Body of pancreas (tissue), 4 donors: ENCODE measurements around the gene ANO4. TPM values are rescaled to one million over a fixed set of nuclear protein-coding genes. Genes with fewer than 3 reads are reported as not detected.
A peak's percentile ranks its signal among the peaks of the same experiment; 100 is the strongest.

Source experiments
- ATAC-seq: fragments of 150-250 bp; one replicate; pipeline ENCODE4 v1.9.1; 2016
- DNase-seq, 4 donors: peaks; one replicate each; pipeline ENCODE4 v3.0.0-alpha.2; 2019
- H3K27ac ChIP-seq, 4 donors: fragments of 200-600 bp; sonication (generic); 1 replicate in 3 of 4; 2 replicates in 1 of 4; pipeline versions ENCODE4 v1.5.1 to v1.6.1; 2016 to 2019; ENCODE audit warnings: mild to moderate bottlenecking in 1 of 4, mixed read lengths in 1 of 4, moderate library complexity in 1 of 4
- H3K27me3 ChIP-seq, 2 donors: fragments of 200-600 bp; sonication (generic); one replicate each; pipeline ENCODE4 v1.6.0; 2016; ENCODE audit warnings: mild to moderate bottlenecking in 1 of 2
- H3K36me3 ChIP-seq, 2 donors: fragments of 200-600 bp; sonication (generic); replicated peaks in 1 of 2; 2 replicates each; pipeline ENCODE4 v1.5.1; 2016; ENCODE audit warnings: low read depth in 2 of 2; ENCODE audit not compliant: insufficient read depth in 1 of 2
- H3K4me1 ChIP-seq: fragments of 200-600 bp; sonication (generic); one replicate; pipeline ENCODE4 v1.6.0; 2016
- H3K4me3 ChIP-seq, 2 donors: fragments of 200-600 bp; sonication (generic); 1 replicate in 1 of 2; 2 replicates in 1 of 2; pipeline ENCODE4 v1.5.1; 2016 to 2019
- H3K9me3 ChIP-seq, 3 donors: fragments of 200-600 bp; sonication (generic); 1 replicate in 2 of 3; 2 replicates in 1 of 3; pipeline ENCODE4 v1.5.1; 2016
- POLR2A ChIP-seq, 3 donors: fragments of 450-650 bp; IDR thresholded peaks; one replicate each; pipeline ENCODE4 v1.6.1; 2016; ENCODE audit warnings: antibody characterized with exemption in 3 of 3, mild to moderate bottlenecking in 2 of 3
- WGBS, 2 donors: methylation state at CpG; one replicate each; pipeline ENCODE4 v1.1.5; 2017; 5-methylcytosine and 5-hydroxymethylcytosine counted together
- intact Hi-C: fragments of 100-400 bp; cut with DNase I; formaldehyde crosslinking; loops from one replicate; pipeline ENCODE4 v1.15.1; 2023
- total RNA-seq, 2 donors: library from RNA; depleted of rRNA; stranded (reverse); fragments of >200 nt; gene quantifications; one replicate each; pipeline ENCODE4 v1.1.0, GENCODE V29; 2016
- TF ChIP-seq, protein P1 (sequence below), 7 experiments: fragments of 450-650 bp in 4 of 7; fragments of 200-600 bp in 3 of 7; sonication (generic) in 3 of 7; IDR thresholded peaks; one replicate each; pipeline ENCODE4 v1.5.1; 2016 to 2019; ENCODE audit warnings: antibody characterized with exemption in 7 of 7

Gene ANO4
- total RNA-seq, 2 donors from 2014 or later, result 1.6 TPM; not detected in 1

GRCh38 chr12:101027816-101028215 lies 233.2 kb downstream of the ANO4 start:
- intact Hi-C loops, result no loop called here
- 79% methylated on average over 4 of the region's 4 CpGs for WGBS, 2 donors
- no peak for TF ChIP-seq POLR2A (IDR thresholded peaks at IDR 0.05)

GRCh38 chr12:101038289-101038871 lies 243.8 kb downstream of the ANO4 start:
- H3K4me1 ChIP-seq, result peaks cover 44% of the 10 kb centered on the region
- no peaks in the 10 kb centered on the region for H3K36me3 ChIP-seq
- ATAC-seq (peak; percentile 18), DNase-seq (no peak)
- H3K27me3 ChIP-seq, result no peaks in the 10 kb centered on the region
- intact Hi-C loops, result no loop called here
- no peak overlapping the region for H3K4me3 ChIP-seq
- no peaks in the 10 kb centered on the region for H3K9me3 ChIP-seq
- WGBS, 2 donors, result 44 to 58% methylated on average over 2 of the region's 2 CpGs
- no peak overlapping the region for H3K27ac ChIP-seq
- TF ChIP-seq, protein P1, sequence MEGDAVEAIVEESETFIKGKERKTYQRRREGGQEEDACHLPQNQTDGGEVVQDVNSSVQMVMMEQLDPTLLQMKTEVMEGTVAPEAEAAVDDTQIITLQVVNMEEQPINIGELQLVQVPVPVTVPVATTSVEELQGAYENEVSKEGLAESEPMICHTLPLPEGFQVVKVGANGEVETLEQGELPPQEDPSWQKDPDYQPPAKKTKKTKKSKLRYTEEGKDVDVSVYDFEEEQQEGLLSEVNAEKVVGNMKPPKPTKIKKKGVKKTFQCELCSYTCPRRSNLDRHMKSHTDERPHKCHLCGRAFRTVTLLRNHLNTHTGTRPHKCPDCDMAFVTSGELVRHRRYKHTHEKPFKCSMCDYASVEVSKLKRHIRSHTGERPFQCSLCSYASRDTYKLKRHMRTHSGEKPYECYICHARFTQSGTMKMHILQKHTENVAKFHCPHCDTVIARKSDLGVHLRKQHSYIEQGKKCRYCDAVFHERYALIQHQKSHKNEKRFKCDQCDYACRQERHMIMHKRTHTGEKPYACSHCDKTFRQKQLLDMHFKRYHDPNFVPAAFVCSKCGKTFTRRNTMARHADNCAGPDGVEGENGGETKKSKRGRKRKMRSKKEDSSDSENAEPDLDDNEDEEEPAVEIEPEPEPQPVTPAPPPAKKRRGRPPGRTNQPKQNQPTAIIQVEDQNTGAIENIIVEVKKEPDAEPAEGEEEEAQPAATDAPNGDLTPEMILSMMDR (IDR thresholded peaks at IDR 0.05), result no peak
- TF ChIP-seq POLR2A (IDR thresholded peaks at IDR 0.05), result no peak

More at GRCh38 chr12:101027816-101028215, 233.2 kb downstream of the ANO4 start:
- H3K4me3 ChIP-seq, result no peak overlapping the region
- H3K9me3 ChIP-seq, result no peaks in the 10 kb centered on the region
- ATAC-seq, result no peak
- H3K36me3 ChIP-seq, result no peaks in the 10 kb centered on the region
- H3K27ac ChIP-seq, result no peak overlapping the region
- no peaks in the 10 kb centered on the region for H3K27me3 ChIP-seq
- no peak for DNase-seq
- no peaks in the 10 kb centered on the region for H3K4me1 ChIP-seq

GRCh38 chr12:101039848-101040531 lies 245.4 kb downstream of the ANO4 start:
- no peaks in the 10 kb centered on the region for H3K9me3 ChIP-seq
- DNase-seq (peak in 1 of 4 donors; percentile 14), ATAC-seq (no peak)
- TF ChIP-seq, protein P1 (IDR thresholded peaks at IDR 0.05), result no peak
- intact Hi-C loops, result no loop called here
- H3K4me1 ChIP-seq, result peaks cover 56% of the 10 kb centered on the region
- H3K4me3 ChIP-seq, result no peak overlapping the region
- peak overlapping the region in 3 of 4 donors; percentile 24 to 56 (median 31) for H3K27ac ChIP-seq
- H3K36me3 ChIP-seq, result no peaks in the 10 kb centered on the region
- no peaks in the 10 kb centered on the region for H3K27me3 ChIP-seq
- 30 to 40% methylated on average over 6 of the region's 6 CpGs for WGBS, 2 donors

DNA sequence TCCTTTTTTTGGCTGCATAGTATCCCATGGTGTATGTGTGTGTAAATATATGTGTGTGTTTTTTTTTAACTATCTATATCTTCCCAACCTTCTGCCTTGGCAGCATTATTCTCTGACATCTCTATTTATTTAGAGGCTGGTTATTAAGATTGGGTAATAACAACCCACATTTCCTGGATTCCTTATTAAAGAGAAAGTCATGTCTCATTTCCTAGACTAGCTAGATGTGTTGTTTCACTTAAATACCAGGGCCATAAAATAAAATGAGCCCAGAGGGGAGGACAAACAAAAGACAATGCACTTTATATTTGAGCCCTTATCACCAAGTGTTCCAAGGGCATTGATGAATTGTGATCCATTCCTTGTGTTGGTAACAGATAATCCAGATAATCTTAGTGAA lies 246.4 kb downstream of the ANO4 start:
- H3K36me3 ChIP-seq, result no peaks in the 10 kb centered on the region
- H3K4me3 ChIP-seq, result no peak overlapping the region
- H3K4me1 ChIP-seq, result peaks cover 66% of the 10 kb centered on the region
- DNase-seq (no peak), ATAC-seq (no peak)
- no peak for TF ChIP-seq POLR2A (IDR thresholded peaks at IDR 0.05)
- TF ChIP-seq, protein P1 (IDR thresholded peaks at IDR 0.05), result no peak
- no peaks in the 10 kb centered on the region for H3K9me3 ChIP-seq
- intact Hi-C loops, result no loop called here
- H3K27ac ChIP-seq, result no peak overlapping the region
- no peaks in the 10 kb centered on the region for H3K27me3 ChIP-seq

DNA sequence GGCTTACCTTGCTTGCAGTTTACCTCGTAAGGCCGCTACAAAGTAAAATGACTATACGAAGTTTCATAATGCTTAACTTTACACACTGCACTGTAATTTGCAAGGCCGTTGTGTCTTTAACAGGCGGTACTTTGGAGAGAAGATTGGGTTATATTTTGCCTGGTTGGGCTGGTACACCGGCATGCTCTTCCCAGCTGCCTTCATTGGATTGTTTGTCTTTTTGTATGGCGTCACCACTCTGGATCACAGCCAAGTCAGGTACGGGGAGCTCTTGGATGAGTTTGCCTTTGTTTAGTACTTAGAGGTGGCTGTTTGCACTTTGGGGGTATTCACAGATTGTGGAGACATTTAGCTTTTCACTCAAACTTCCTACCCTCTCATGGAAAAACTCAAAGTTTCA lies 247.6 kb downstream of the ANO4 start:
- no peaks in the 10 kb centered on the region for H3K9me3 ChIP-seq
- no peak overlapping the region for H3K4me3 ChIP-seq
- TF ChIP-seq, protein P1 (IDR thresholded peaks at IDR 0.05), result no peak
- no peak for TF ChIP-seq POLR2A (IDR thresholded peaks at IDR 0.05)
- H3K27me3 ChIP-seq, result no peaks in the 10 kb centered on the region
- no peaks in the 10 kb centered on the region for H3K36me3 ChIP-seq
- ATAC-seq (peak; percentile 63), DNase-seq (peak; percentile 68 to 79 (median 74))
- peaks cover 77% of the 10 kb centered on the region for H3K4me1 ChIP-seq
- WGBS, 2 donors, result 38 to 45% methylated on average over 8 of the region's 8 CpGs
- peak overlapping the region in 3 of 4 donors; percentile 30 to 45 (median 34) for H3K27ac ChIP-seq
- intact Hi-C loops, result no loop called here
